Right ventricle myocardium superior (tissue), 1 donor: Measurements from ENCODE around the gene IL12RB1. TPM values are rescaled to one million over a fixed set of nuclear protein-coding genes. Genes with fewer than 3 reads are reported as not detected.
A peak's percentile ranks its signal among the peaks of the same experiment; 100 is the strongest.
"Not testable (repeated sequence)": the region's sequence is repeated elsewhere in the genome, so short reads cannot be mapped to it uniquely, and the experiment has no call there.

ENCODE experiments used
- ATAC-seq: fragments of 200-7000 bp; cut with Tn5 transposase; one replicate; pipeline ENCODE4 v1.9.1; 2020; ENCODE audit warnings: mild to moderate bottlenecking; ENCODE audit not compliant: poor library complexity
- DNase-seq: peaks from one replicate; pipeline ENCODE4 v3.0.0-alpha.2; 2020
- intact Hi-C: fragments of 100-400 bp; cut with DNase I; formaldehyde crosslinking; loops from one replicate; pipeline ENCODE4 v1.11.2; 2022
- total RNA-seq: library from RNA; stranded (reverse); fragmentation: NEBNext Ultra II Directional; extraction: Animal tissue kit (Norgen Biotek cat#: 25700); gene quantifications from one replicate; pipeline ENCODE4 v1.2.1, GENCODE V29; 2021
- donor health status: DM: no; HTN: yes; CAD: no; lungs with severe emphysema.

The IL12RB1 gene
- total RNA-seq, 1 donor from 2014 or later, result 0.75 TPM

GRCh38 chr19:18096258-18096657 lies 9.5 kb upstream of the IL12RB1 start:
- intact Hi-C loops, result no loop called here
- no peak for DNase-seq
- ATAC-seq, result no peak

DNA sequence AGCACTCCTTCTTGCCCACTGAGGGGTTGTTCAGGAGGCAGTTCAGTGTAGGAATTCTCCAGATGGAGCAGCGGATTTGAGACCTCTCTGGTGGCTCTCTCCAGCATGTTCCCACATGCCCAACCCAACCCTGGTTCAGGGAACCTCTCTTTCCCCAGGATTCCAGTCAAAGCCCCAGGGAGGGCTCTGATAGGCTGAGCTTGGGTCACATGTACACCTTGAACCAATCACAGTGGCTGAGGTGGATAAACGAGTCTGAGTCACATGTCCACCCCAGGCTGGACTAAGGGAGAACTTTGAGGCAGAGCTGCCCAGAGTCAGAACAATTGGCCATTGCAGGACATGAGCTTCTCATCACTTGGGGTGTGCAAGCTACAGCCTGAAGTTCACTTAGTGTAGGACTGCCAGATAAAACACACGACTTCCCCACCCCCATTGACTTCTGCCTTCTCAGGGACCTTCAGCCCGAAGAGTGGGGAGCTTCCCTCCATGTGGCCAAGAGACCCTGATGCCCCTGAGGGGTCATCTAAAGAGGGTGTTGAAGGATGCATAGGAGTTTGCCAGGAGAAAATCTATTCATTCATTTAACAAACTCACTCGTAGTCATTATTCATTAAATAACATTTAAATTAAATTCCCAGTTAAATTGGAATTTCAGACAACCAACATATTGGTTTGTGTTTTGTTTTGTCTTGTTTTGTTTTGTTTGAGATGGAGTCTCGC lies 6.9 kb upstream of the IL12RB1 start:
- intact Hi-C loops, result no loop called here
- ATAC-seq (no peak), DNase-seq (no peak)

GRCh38 chr19:18091217-18091608 lies 4.5 kb upstream of the IL12RB1 start:
- ATAC-seq (peak; percentile 47), DNase-seq (peak; percentile 77)
- intact Hi-C loops, result no loop called here

GRCh38 chr19:18090545-18091216 lies 3.9 kb upstream of the IL12RB1 start:
- no peak for ATAC-seq
- peak; percentile 57 for DNase-seq
- intact Hi-C loops, result no loop called here

DNA sequence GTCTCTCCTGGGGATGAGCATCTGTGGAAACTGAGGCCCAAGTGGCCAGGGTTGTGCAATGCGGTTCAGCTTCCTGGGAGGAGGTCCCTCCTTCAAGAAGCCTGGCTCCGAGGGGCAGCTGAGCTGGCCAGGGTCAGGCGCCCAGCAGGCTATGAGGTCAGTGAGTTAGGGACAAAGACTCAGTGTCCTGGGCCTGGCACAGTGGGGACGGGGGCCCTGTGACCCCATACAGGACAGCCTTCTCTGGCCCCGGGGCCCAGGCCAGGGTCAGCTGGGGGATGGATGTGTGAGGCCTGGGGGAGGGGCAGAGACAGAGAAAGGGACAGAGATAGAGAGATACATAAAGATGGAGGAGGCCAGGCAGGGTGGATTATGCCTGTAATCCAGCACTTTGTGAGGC lies 3.0 kb upstream of the IL12RB1 start:
- DNase-seq (no peak), ATAC-seq (no peak)
- intact Hi-C loops, result no loop called here

GRCh38 chr19:18089096-18089541 lies 2.4 kb upstream of the IL12RB1 start:
- ATAC-seq (peak; percentile 34), DNase-seq (peak; percentile 71)
- intact Hi-C loops, result not testable (repeated sequence)

- no peak for ATAC-seq
- intact Hi-C loops, result no loop called here
- no peak for DNase-seq
Observed at GRCh38 chr19:18085702-18086457, 854 bp downstream of the IL12RB1 start.

- intact Hi-C loops, result no loop called here
- no peak for ATAC-seq
- DNase-seq, result no peak
Observed at GRCh38 chr19:18083929-18084684, 2.6 kb downstream of the IL12RB1 start.

- ATAC-seq, result no peak
- intact Hi-C loops, result no loop called here
- no peak for DNase-seq
Observed at GRCh38 chr19:18074192-18074591, 12.5 kb downstream of the IL12RB1 start.

- DNase-seq (no peak), ATAC-seq (no peak)
- intact Hi-C loops, result no loop called here
Observed at GRCh38 chr19:18073197-18073596, 13.5 kb downstream of the IL12RB1 start.

- DNase-seq (no peak), ATAC-seq (no peak)
- intact Hi-C loops, result no loop called here
Observed at GRCh38 chr19:18072335-18072734, 14.4 kb downstream of the IL12RB1 start.

- intact Hi-C loops, result no loop called here
- ATAC-seq (no peak), DNase-seq (no peak)
Observed at GRCh38 chr19:18070181-18070580, 16.6 kb downstream of the IL12RB1 start.

GRCh38 chr19:18069383-18069782 lies 17.4 kb downstream of the IL12RB1 start:
- intact Hi-C loops, result no loop called here

GRCh38 chr19:18068395-18068794 lies 18.3 kb downstream of the IL12RB1 start:
- intact Hi-C loops, result no loop called here
- DNase-seq (no peak), ATAC-seq (no peak)

More at GRCh38 chr19:18069383-18069782, 17.4 kb downstream of the IL12RB1 start:
- no peak for ATAC-seq
- no peak for DNase-seq

GRCh38 chr19:18065173-18065495 lies 21.6 kb downstream of the IL12RB1 start:
- DNase-seq, result no peak
- intact Hi-C loops, result no loop called here
- ATAC-seq, result no peak

- intact Hi-C loops, result no loop called here
- no peak for ATAC-seq
- no peak for DNase-seq
Observed at GRCh38 chr19:18063463-18063862, 23.3 kb downstream of the IL12RB1 start.

- intact Hi-C loops, result no loop called here
- no peak for ATAC-seq
- DNase-seq, result no peak
Observed at GRCh38 chr19:18062028-18062427, 24.7 kb downstream of the IL12RB1 start.

DNA sequence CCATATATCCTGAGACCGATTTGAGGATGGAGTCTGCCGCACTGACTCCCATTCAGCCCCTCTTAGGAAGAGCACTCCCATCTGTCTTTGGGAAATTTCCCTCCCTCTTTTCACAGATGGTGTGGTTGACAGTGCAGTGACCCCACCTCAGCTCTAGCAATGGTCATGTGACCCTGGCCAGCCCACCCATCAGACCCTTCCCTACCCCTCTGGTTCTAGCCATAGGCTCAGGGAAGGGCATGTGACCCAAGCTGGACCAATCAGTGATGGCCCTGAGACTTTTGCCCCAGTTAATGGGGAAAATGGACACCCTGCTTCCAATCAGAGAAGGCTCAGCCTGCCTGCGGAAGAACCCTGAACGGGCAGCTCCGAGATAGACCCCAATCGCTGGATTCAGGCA lies 26.3 kb downstream of the IL12RB1 start:
- intact Hi-C loops, result no loop called here
- ATAC-seq (no peak), DNase-seq (no peak)

DNA sequence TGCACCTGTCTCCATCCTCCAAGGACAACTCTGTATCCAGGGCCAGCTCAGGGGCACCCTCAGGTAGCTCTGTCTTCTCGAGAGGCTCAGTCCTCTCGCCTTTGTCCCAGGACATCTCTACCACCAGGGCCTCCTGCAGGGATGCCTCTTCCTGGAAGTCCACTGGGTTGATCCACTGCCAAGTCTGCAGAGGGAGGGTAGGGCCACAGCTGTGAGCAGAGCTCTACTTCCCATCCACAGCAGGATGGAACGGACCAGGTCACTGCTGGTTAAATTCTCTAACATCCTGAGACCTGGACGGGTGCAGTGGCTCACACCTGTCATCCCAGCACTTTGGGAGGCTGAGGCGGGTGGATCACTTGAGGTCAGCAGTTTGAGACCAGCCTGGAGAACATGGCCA lies 26.8 kb downstream of the IL12RB1 start:
- intact Hi-C loops, result loop anchor here (10.0 kb wide), 1 partner anchor 115 kb away; no protein-coding TSS in a partner anchor

More for the DNA sequence above, 26.8 kb downstream of the IL12RB1 start:
- DNase-seq (no peak), ATAC-seq (no peak)
